SU-DHL-6 (cell line): ENCODE measurements around the gene ESF1.

Experiments used
- EZH2phosphoT487 ChIP-seq: fragments of 200-600 bp; sonication (generic), shearing (Covaris generic); conservative IDR thresholded peaks from 2 replicates; pipeline ENCODE4 v1.6.1; 2018; ENCODE audit warnings: mild to moderate bottlenecking, antibody characterized with exemption, low read length, moderate library complexity, mixed read lengths
- TF ChIP-seq, protein P1 (sequence below): fragments of 200-600 bp; sonication (generic); IDR thresholded peaks from one replicate; pipeline ENCODE4 v1.5.1; 2017; ENCODE audit warnings: antibody characterized with exemption, mild to moderate bottlenecking, low read length, moderate library complexity; ENCODE audit not compliant: insufficient read depth, poor library complexity, severe bottlenecking

DNA sequence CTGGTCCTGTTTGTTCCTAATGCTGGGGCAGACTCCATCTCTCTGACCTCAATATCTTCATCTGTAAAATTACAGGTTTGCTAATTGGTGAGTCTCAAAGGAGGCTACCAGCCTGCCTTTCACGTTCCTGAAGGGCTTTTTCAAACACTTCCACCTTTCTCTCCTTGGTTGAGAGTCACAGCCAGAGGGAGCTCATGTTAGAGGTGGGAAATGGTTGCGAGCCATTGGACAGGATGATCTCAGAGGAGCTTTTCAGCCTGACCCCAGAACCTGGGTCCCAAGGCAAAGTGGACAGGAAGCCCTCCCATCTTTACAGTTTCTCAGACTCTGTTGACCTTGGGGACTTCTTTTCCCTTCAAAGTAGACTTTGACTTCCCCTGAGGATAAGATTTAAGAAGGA is 37.7 kb upstream of the ESF1 start:
- TF ChIP-seq, protein P1, sequence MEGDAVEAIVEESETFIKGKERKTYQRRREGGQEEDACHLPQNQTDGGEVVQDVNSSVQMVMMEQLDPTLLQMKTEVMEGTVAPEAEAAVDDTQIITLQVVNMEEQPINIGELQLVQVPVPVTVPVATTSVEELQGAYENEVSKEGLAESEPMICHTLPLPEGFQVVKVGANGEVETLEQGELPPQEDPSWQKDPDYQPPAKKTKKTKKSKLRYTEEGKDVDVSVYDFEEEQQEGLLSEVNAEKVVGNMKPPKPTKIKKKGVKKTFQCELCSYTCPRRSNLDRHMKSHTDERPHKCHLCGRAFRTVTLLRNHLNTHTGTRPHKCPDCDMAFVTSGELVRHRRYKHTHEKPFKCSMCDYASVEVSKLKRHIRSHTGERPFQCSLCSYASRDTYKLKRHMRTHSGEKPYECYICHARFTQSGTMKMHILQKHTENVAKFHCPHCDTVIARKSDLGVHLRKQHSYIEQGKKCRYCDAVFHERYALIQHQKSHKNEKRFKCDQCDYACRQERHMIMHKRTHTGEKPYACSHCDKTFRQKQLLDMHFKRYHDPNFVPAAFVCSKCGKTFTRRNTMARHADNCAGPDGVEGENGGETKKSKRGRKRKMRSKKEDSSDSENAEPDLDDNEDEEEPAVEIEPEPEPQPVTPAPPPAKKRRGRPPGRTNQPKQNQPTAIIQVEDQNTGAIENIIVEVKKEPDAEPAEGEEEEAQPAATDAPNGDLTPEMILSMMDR: no peak
- TF ChIP-seq EZH2phosphoT487: no peak
